Liver (tissue), 3 donors: Measurements from ENCODE around the gene TPBGL.

ENCODE experiments used
- ATF3 ChIP-seq: IDR thresholded peaks from 2 replicates; pipeline ENCODE4 v1.6.1; 2016; ENCODE audit warnings: antibody characterized with exemption
- CTCF ChIP-seq: fragments of 150-350 bp; IDR thresholded peaks from 2 replicates; pipeline ENCODE4 v1.5.1; 2017; ENCODE audit warnings: improper control_type of control experiment, low read depth, low read length; ENCODE audit not compliant: missing input control
- EGR1 ChIP-seq, 2 donors: IDR thresholded peaks; 2 replicates each; pipeline ENCODE4 v1.6.1; 2016 to 2018; ENCODE audit warnings: antibody characterized with exemption in 2 of 2, low read depth in 2 of 2
- FOXA1 ChIP-seq: IDR thresholded peaks from 2 replicates; pipeline ENCODE4 v1.6.1; 2016; ENCODE audit warnings: antibody characterized with exemption
- GABPA ChIP-seq, 2 donors: IDR thresholded peaks in 1 of 2; conservative IDR thresholded peaks in 1 of 2; 2 replicates each; pipeline ENCODE4 v1.6.1; 2016; ENCODE audit warnings: antibody characterized with exemption in 2 of 2, mild to moderate bottlenecking in 1 of 2, moderate library complexity in 1 of 2
- JUND ChIP-seq, 2 donors: IDR thresholded peaks; 2 replicates each; pipeline ENCODE4 v1.6.1; 2016; ENCODE audit warnings: antibody characterized with exemption in 2 of 2
- RAD21 ChIP-seq, 2 donors: IDR thresholded peaks; 2 replicates each; pipeline ENCODE4 v1.6.1; 2016; ENCODE audit warnings: antibody characterized with exemption in 2 of 2, mild to moderate bottlenecking in 2 of 2
- REST ChIP-seq: IDR thresholded peaks from 2 replicates; pipeline ENCODE4 v1.6.1; 2016; ENCODE audit warnings: antibody characterized with exemption, mild to moderate bottlenecking
- RXRA ChIP-seq, 2 donors: IDR thresholded peaks; 2 replicates each; pipeline ENCODE4 v1.6.1; 2017 to 2018; ENCODE audit warnings: antibody characterized with exemption in 2 of 2, mild to moderate bottlenecking in 1 of 2
- SP1 ChIP-seq: IDR thresholded peaks from 2 replicates; pipeline ENCODE4 v1.6.1; 2018; ENCODE audit warnings: antibody characterized with exemption, mild to moderate bottlenecking
- TAF1 ChIP-seq: conservative IDR thresholded peaks from 2 replicates; pipeline ENCODE4 v1.6.1; 2016; ENCODE audit warnings: antibody characterized with exemption, mild to moderate bottlenecking
- YY1 ChIP-seq: IDR thresholded peaks from 2 replicates; pipeline ENCODE4 v1.6.1; 2016; ENCODE audit warnings: antibody characterized with exemption, mild to moderate bottlenecking
- ZBTB33 ChIP-seq: IDR thresholded peaks from 2 replicates; pipeline ENCODE4 v1.6.1; 2016; ENCODE audit warnings: antibody characterized with exemption
- TF ChIP-seq, protein P1 (sequence below): IDR thresholded peaks from 2 replicates; pipeline ENCODE4 v1.6.1; 2016; ENCODE audit warnings: antibody characterized with exemption
- donor health status: healthy.
- donor health status: healthy.

GRCh38 chr11:75291741-75292140 is 51.2 kb downstream of the TPBGL start:
- TF ChIP-seq CTCF (no peak), TAF1 (no peak), EGR1 (IDR thresholded peaks at IDR 0.05; ENCODE audit: low read depth in 2 of 2) (no peak), RAD21 (IDR thresholded peaks at IDR 0.05) (no peak), REST (no peak), RXRA (IDR thresholded peaks at IDR 0.05) (no peak), FOXA1 (no peak), SP1 (no peak), ZBTB33 (no peak), ATF3 (no peak), YY1 (no peak), GABPA (IDR thresholded peaks at IDR 0.05 in 1 of 2, conservative IDR thresholded peaks at IDR 0.05 in 1 of 2) (no peak), JUND (IDR thresholded peaks at IDR 0.05) (no peak)
- TF ChIP-seq, protein P1, sequence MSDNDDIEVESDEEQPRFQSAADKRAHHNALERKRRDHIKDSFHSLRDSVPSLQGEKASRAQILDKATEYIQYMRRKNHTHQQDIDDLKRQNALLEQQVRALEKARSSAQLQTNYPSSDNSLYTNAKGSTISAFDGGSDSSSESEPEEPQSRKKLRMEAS, result no peak
